Inferior parietal cortex (tissue), 1 donor: ENCODE data around the gene FAM222A.

Source experiments
- DNase-seq: peaks from one replicate; pipeline ENCODE4 v3.0.0-alpha.2; 2016; ENCODE audit errors: extremely low spot score

Gene FAM222A

DNA sequence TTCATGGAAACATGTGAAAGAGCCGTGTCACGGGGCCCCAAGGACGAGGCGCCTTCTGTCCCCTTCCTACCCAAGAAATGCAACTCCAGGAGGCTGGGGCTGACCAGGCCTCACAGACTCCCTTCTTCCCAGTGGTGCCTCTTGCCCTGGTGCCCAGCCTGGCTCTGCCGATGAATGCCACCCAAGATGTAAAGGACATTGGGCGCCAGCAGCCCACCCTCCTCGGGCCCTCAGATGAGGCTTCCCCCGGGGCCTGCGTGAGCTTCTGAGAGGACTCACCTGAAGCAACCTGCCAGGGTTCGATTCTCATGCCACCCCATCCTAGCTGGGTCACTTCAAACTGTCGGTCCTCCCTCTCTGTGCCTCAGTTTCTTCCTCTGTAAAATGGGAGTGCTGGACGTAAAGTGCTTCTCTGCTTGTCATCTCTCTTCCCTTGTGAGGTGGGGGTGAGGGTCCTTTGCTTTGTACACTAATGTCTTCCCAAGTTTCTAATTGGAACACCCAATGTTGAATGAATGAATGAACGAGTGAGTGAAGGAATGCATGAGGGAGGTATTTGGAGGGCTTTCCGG is 10.8 kb downstream of the FAM222A start:
- DNase-seq: no peak

DNA sequence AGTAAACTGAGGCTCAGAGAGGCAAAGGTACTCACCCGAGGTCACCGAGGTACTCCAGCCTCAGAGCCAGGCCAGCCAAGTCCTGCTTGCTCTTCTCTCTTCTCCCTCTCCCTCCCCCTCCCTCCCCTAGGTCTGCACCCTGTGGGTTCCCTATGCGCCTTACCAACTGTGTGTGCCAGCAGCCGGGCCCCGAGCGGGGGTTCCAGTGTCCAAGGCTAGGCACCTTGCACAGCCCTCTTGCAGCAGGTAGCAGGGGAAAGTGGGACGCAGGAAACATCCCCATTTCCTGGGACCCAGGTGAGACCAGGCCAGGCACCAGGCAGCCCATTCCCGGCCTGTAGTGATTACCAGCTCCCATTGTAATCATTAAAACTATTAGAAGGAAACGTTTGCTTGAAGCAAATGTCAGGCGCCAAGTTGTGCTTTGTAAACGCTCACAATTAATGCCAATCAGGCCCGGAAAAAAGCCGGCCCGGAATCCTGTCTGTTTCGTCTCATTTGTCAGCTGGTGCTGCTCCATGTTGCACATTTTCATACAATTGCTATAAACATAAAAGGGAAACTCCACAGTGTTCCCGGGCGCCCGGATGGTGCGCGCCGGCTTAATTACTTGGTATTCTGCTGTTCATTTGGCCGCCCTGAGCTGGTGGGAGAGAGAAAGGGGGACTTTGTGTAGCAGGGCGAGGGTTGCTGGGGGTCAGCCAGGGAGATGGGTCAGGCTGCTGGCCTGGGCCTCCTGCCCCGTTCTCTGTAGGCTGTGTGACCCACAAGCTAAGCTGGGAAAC is 11.9 kb downstream of the FAM222A start:
- DNase-seq: peak; percentile 63

DNA sequence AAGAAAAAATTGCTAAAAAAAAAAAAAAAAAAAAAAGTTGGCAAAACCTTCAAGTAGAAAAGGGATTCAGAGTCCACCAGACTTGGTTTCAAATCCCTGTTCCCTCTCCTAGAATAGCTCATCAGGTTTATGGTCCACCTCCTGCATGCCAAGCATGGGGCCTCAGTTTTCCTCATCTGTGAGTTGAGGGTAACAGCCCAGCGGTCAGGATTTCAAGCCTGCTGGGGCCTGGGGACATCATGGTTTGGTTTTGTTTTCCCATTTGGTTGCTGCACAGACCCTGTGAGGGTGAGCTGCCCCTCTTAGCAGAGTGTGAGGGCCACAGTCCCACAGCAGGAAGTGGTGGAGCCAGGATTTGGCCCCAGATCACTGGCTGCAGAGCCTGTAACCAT is 12.5 kb downstream of the FAM222A start:
- DNase-seq: no peak

DNA sequence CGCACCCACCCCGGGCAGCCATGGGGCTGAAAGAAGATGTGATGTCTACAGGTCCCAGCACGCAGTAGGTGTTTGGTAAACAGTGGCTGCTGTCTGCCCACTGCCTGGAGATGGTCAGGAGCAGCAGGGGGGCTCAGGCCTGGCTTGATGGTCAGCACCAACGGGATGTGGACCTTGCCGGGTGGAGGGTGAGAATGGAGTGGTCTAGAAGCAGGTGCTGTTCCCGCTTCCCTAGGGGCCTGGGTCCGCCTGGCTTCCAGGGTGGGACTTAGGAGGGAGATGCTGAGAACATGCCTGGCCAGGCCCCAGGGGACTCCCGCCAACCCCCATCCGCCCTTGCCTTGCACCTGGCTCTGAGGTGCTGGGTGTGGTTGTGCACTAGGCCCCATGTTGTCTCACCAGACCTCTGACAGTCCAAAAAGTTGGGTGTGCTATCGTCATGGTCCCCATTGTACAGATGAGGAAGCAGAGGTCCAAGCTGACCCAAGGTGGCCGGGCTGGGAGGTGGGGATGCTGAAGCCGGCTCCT is 12.9 kb downstream of the FAM222A start:
- DNase-seq: no peak

DNA sequence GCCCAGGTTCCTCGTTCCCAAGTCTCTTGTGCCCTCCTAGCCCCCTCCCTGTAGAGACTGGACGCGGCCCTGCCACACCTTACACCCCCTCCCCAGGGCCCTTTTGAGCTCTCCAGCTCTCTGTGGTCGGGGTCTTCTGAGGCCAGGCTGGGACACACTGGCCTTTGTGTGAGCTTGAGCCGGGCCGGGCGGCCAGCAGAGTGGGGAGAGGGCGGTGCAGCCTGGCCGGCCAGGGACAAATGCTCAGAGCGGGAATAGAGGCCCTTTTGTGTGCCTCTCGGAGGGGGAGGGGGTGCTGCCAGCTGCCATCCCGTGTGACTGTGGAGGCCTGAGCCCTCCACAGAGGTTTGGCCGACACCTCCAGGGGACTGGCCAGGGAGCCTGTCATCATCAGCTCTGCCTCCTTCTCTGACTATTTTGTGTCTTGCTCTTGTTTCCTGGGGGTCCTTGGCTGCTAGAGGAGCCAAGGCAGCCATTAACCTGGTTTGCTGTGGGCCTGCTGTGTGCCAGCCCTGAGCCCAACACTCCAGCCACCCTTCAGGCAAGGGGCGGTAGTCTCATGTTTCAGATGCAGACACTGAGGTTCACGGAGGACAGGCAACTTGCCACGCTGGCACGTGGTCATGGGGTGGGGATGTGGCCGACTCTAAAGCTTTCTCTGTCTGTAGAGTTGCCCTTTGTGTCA is 13.6 kb downstream of the FAM222A start:
- peak; percentile 82 for DNase-seq

DNA sequence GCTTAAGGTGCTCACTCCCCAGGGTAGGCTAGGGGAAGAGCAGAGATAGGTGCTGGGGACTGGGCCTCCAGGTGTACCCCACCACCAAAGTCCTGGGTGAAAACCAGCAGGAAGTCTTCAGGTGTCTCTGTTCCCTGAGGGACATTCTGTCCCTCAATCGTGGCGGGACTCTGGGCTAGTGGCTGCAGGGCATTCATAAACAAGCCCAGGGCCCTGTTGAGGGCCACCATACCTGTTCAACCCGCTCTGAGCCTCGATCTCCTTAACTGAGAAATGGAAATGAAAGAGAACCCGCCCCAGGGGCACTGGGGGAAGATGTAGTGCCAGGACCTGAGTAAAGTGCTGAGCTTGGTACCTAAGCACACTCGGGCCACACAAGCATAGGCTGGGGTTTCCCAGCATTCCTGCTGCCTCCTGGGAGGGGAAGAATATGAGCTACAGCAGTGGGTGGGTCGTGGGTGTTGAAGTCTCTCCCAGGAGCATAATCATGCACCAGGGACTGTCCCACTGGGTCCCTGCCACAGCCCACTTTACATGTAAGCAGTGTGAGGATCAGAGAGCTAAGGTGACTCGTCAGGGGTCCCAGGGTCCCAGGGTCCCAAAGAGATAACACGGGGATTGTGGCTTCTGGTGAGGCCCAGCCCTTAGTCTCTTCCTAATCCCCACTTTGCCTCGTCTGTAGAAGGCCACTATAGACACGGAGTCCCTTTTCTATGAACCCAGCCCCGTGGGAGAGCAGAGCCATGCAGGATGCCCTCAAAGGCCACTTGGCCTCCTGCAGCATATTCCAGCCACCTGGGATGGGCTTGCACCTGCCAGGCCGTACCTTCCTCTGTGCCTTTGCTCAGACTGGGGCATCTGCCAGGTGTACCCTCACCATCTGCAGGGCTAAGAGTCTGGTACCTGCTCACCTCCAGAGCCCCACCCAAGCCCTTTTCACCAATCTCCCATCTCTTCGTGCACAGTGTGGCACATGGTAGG is 14.4 kb downstream of the FAM222A start:
- DNase-seq: no peak

DNA sequence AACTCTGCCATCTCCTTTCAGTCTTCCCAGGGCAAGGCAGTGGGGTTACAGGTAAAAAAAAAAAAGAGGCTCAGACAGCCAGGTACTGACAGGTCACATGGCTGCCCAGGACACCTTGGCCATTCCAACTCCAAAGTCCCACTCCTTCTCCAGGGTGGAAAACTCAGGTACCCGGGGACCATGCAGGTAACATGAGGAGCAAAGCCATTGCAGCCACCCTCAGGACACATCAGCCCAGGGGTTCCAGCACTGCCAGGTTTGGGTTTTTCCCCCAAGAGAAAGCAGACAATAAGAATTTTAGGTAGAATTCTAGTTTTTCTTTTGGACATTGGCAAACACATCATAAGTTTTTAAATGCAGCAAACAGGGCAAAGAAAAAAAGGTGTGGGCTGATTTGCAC is 15.3 kb downstream of the FAM222A start:
- no peak for DNase-seq

DNA sequence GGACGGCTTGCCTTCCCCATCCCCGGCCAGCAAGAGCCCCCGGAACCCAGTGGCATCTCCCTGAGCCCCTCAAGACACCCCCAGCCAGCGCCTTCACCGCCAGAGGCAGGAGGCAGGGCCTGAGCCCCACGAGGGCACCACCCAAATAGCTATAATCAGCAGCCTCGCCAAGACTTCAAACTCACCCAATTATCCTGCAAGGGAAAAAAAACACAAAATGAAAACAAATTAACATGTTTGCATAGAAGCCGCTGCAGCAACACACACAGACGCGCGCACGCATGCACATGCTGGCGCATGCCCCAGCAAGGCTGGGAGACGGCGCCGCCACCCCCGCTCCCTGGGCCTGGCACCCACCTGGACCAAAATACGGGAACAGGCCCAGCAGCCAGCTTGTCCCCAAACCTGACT is 15.8 kb downstream of the FAM222A start:
- DNase-seq: no peak

DNA sequence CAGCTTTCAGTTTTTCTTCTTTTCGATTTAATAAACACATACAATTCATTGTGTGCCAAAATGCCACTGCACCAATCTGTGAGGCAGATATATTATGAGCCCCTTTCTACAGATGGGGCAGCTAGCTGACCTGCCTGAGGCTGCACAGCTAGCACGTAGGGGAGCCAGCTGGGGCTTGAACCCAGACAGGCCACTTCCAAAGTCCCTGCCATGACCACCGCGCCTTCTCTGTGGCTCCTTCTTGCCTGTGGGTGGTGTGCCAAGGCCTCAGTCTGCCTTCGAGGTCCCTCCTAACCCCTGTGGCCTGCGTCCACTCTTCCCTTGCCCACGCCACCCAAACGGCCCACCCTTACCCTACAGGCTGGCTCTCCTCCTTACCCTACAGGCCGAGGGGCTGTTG is 16.2 kb downstream of the FAM222A start:
- DNase-seq: no peak

DNA sequence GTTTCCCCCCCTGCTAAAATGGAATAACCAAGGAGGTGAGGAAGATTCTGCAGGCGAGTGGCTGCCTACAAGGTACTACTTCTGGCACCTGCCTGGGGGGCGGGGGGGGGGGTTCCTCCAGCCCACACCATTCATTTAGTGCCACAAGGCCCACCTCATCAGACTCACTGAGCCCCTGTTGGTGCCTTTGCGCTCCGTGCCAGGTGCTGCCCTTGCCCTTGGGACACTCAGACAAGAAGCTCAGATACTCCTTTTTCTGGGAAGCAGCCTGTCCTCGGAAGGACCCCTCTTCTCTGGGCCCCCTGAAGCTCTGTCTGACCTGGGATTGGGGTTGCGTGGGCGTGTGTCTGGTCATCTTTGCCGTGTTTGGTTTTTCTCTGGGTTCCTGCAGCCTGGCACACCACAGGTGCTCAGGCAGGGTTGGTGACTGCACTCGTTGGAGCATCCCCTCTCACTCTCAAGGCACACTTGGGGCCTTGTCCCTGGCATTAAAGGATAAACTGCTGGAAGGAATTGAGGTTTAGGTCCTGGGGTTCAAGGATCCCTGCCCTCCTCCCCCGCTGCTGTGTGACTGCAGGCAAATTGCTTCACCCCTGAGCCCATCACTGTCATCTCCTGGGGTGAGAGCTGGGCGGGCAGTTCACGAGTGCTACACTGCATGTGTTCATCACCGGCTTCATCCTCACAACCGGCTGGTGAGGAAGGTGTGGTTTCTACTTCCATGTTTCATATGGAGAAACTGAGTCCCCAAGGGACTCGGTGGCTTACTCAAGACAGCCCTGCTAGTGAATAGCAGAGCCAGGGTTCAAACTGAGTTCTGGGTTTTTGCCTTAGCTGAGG is 16.9 kb downstream of the FAM222A start:
- no peak for DNase-seq

DNA sequence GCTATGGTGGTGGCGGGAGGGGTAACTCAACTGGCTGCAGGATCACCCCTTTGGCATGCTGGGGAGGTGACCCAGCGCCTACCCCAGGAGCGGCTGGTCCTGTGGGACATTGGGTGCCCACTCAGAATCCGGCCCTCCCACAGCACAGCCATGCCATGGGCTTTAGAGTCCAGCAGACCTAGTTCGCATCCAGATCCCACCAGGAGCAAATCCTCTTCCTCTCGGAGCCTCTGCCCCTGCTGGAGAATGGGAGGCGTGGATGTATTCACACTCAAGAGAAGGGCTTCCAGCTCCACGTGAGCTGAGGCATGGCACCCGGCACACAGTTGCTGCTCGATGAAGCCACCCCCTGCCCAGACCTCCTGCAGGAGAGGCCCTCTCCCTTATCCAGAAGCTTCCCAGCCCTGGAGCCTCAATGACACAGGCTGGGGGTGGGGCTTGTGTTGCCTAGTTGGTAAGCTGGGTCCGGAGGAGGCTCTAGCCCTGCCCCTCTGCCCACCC is 17.7 kb downstream of the FAM222A start:
- no peak for DNase-seq

DNA sequence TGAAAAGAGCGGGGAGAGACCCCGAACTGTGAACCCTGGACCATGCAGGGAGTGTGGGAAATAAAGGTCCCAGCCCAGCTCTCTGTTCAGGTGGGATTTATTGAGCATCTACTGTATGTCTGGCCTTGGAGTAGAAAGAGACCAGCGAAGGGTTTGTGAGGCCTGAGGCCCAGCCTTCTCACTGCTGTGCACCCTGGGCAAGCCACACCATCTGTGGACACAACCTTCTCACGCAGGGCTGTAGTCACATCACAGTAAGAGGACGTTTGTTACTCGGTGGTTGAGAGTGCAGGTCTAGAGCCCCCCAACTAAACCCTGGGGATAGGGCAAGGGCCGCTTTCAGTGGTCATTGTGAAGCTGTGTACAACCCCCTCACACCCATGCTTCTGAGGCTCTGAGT is 18.2 kb downstream of the FAM222A start:
- no peak for DNase-seq

DNA sequence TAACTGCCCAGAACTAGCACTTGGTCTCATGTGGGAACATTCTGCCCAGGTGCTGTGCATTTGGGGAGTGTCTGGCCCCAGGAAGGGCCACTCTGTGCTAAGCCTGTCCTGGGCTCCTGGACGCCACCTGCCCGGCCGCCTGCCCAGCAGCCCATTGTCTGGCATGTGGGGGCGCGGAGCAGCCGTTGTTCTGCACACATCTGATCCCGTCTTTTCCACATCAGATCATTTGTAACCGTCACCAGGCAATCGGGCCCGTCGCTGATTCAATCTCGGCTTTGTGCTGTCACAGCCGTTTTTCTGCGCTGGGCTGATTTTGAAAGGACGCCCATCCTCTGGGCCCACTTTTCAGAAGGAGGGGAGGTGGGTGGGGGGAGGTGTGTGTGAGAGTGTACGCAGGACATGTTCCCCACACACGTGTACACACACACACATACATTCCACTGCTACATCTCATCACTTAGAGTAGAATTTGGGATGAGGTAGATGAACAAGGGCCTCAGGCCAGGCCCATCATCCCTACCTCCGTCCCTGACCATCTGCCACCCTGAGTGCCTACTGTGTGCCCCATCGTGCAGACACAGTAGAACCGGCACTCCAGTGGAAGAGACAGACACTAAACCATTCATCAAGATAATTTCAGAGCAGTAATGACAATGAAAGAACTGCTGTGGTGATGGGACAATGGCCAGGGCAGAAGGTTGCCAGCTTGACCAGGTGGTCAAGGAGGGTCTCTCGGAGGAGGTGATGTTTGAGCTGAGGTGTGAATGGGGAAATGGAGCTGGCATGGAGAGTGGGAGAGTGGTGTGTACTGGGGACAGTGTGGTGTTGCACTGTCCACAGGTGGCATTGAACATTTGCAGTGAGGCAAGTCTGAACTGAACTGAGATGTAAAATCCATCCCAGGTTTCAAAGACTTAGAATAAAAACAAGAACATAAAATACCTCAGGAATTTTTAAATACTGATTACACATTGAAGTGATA is 19.0 kb downstream of the FAM222A start:
- no peak for DNase-seq

DNA sequence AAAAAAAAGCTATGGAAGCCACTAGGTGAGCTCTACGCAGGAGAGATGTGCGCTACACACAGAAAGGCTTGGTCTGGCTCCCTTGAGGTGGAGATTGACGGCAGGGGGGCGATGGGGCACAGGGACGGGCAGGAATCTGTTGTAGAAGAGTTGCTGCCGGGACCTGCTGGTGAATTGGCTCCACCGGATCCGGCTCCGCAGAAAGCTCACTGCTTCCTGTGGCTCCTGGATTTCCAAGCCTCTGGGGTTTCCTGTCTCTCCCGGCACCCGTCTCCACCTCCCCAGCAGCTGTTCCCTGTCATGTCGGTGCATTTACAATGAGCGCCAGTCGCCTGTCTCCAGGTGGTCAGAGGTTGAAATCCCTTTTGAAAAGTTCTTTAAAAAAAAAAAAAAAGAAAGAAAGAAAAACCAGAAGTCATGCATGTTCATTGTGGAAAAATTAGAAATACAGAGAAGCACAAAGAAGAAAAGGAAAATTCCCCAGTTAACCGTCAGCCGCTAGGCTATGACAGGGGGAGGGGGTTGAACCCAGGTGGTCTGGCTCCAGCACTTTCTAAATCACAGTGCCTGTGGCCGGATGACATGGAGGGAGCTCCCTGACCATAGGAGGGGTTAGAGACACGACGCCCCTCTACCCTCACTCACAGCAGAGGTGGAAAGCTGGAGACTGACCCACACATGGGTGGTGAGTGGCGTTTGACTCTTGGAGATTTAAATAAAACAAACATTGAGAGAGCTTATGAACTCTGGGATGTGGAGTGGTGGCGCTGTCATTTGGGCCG is 20.8 kb downstream of the FAM222A start:
- DNase-seq: no peak

DNA sequence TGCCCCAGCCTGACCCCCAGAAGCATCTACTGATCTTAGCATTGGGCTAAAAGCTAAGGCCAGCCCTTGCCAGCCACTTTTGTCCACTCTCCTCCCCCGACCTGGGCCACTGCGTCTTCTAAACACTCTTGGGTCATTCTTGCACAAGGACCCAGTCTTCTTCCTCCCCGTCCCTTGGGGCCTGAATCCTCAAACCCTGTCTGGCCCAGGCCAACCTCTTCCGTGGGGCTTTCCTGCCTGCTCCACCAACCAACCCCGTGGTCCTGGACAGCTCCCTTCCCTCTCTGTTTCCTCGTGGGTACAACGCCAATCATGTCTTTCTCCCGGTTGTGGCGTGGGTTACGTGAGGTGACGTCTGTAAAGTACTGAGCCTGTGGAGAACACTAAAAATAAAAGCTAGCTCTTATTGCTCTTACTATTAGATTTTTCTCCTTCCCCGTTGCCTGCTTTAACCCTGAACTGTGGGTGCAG is 21.5 kb downstream of the FAM222A start:
- DNase-seq: no peak

DNA sequence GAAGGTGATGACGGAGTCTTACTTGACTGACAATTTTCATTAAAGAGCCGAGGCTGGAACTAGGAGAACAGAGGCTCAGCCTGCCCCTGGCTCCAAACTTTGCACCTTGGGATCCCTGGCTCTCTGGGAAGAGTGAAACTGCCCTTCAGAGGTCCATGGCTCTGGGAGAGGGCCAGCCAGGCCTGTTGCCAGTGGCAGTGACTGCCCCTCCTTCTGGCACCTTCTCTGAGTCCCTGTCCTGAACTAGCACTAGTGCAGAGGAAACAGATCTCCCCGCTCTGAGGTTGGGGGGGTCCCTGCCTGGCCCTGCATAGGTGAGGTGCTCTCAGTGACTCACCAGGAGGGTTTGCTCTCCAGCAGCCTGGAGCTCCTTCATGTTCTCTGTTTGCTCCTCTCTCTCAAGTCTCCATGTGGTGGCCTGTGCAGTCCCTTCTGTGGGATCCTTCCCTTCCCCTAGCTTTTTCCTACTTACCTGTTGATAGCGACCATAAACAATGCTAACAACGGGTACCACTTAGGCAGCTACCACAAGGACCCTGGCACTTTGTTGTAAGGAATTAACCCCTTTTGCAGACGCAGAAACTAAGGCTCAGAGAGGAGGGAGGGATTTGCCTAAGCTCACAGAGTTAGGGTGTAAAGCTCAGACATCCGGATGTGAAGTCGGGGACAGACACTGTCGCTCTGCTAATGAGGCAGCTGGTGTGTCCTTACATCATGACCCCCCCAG is 22.4 kb downstream of the FAM222A start:
- no peak for DNase-seq

DNA sequence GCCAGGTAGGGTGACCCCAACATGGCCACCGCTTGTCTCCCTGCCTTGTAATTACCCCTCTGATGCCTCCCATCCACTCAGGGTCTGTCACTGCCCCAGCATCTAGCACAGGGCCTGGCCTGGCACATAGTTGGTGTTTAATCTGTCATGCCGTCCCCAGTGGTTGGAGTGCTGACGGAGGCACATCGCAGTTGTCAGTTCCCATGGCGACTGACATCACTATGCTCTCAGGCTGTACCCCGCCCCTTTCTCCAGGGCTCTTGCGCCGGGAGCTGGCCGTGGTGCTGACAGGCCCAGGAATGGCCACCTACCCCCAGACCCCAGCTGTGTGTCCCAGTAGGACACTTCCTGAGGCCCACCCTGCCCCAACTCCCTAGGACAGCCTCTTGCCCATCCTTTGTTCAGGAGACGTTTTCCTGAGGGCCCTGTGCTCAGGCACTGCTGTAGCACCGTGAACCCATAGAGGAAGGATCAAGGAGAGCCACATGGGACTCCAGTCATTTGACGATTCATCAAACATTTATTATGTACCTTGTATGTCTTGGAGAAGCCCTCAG is 23.0 kb downstream of the FAM222A start:
- no peak for DNase-seq
